G401 (cell line): ENCODE data around the gene FREM1. TPM values are rescaled to one million over a fixed set of nuclear protein-coding genes. Genes with fewer than 3 reads are reported as not detected.

Experiments used
- DNase-seq: peaks from one replicate; pipeline ENCODE4 v3.0.0-alpha.2; 2015; ENCODE audit warnings: low spot score
- in situ Hi-C: cut with HindIII; loops from 2 replicates; pipeline ENCODE4 v1.10.0; 2016; ENCODE audit warnings: low sequenced_read_pairs, mixed read lengths
- total RNA-seq: library from RNA; depleted of rRNA; stranded (reverse); fragments of >200 nt; shearing (Covaris generic); gene quantifications from 2 replicates; pipeline ENCODE4 v1.2.3, GENCODE V29; 2014

FREM1 gene
- total RNA-seq, 1 experiment from 2014 or later: 0.07 TPM

DNA sequence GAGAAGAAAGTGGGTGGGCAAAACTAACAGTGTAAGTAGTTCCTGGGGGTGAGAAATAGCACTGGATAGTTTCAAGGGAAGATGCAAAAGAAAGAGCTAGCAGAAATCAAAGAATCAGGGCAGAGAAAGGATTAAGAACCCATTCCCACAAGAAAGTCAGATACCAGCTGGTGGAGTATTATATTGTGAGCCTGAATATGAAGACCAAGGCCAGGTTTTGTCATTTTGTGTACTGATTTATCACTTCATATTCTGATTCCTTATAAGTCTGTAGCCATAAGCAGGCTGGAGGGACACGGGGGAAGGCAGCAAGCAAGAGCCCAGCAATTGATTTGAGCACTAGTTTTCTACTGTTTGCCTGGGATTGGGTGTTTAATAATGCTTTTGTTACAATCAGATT, 80.2 kb downstream of the FREM1 start:
- in situ Hi-C loops: no loop called here
- no peak for DNase-seq

GRCh38 chr9:14829204-14829603, 81.0 kb downstream of the FREM1 start:
- in situ Hi-C loops: no loop called here
- no peak for DNase-seq

GRCh38 chr9:14827805-14828204, 82.4 kb downstream of the FREM1 start:
- no peak for DNase-seq
- in situ Hi-C loops: no loop called here

DNA sequence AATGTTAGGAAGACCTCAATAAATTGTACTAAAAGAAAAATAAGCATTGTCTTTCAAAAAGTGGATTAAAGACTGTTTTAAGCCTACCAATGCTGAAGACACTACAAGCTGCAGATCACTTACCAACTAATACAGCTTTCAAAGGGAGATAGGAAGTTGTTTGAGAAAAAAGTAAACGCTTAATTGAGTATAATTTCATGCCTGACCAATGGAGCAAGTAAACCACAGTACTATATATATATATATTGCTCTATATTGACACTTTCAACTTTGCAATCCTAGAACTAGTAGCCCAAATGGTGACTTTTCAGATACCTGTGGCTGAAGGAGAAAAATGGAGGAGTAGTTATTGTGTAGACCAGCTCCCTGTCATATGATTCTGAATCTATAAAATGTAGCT, 85.7 kb downstream of the FREM1 start:
- in situ Hi-C loops: no loop called here
- no peak for DNase-seq

- DNase-seq: no peak
- in situ Hi-C loops: no loop called here
Observed at GRCh38 chr9:14823800-14824199, 86.4 kb downstream of the FREM1 start.

GRCh38 chr9:14822666-14823065, 87.6 kb downstream of the FREM1 start:
- in situ Hi-C loops: no loop called here

DNA sequence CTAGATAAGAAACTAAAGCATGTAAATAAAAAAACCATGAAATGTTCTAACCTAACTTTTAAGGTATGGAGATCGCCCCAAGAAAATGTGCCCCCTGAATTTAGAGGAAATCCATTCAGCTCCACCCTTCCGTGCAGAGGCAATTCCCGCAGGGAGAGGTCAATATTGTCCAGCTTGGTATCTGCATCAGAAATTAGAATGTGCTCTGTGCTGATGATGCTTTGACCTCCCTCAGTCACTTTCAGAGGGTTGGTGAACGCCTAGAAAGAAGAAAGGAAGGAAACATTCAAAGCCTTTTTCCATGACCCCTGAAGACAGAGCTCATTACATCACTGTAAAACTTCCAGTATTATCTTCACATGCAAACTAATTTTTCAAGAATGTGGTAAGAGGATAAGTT, 91.0 kb downstream of the FREM1 start:
- in situ Hi-C loops: no loop called here
- no peak for DNase-seq

More at GRCh38 chr9:14822666-14823065, 87.6 kb downstream of the FREM1 start:
- DNase-seq: no peak

- in situ Hi-C loops: no loop called here
- DNase-seq: no peak
Observed at GRCh38 chr9:14814249-14814628, 96.0 kb downstream of the FREM1 start.

- in situ Hi-C loops: no loop called here
- DNase-seq: no peak
Observed at GRCh38 chr9:14813336-14814248, 96.6 kb downstream of the FREM1 start.

DNA sequence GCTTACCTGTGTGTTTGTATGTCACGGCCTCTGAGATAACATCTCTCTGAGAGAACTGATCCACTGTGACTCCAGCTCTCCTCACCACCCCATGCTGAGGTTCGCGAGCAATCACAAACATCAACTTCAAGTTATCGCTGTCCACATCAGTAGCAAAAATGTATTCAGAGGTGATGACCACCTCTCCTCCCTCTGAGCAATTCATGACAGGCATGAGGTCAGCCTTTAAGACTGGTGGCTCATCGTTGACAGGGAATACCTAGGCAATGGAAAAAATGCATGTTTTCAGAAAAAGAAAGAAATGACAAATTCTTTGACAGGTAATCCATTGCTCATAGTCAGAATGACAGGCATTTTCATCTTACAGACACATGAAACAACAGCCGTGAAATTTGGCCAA, 97.4 kb downstream of the FREM1 start:
- in situ Hi-C loops: no loop called here

DNA sequence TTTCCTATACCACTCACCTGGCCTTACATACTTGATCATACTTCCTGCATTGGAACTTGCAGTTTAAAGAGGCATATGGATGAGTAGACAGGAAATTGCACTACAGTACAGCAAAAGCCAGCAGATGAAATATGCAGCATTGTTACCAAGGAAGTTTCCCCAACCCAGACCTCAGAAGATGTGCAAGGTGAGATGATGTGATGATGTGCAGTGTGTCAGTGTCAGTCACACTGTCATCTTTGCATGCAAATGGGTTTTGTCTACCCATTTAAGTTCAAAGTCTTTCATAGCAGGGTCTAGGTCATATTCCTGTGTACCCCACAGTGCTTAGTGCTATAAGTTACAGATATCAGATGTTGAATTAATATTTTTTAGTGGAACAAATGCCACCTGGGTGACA, 98.4 kb downstream of the FREM1 start:
- in situ Hi-C loops: no loop called here

More for the DNA sequence above, 97.4 kb downstream of the FREM1 start:
- DNase-seq: no peak

GRCh38 chr9:14806941-14807520, 103.2 kb downstream of the FREM1 start:
- in situ Hi-C loops: no loop called here
- DNase-seq: no peak

More for the DNA sequence above, 98.4 kb downstream of the FREM1 start:
- DNase-seq: no peak

- in situ Hi-C loops: no loop called here
- DNase-seq: no peak
Observed at GRCh38 chr9:14799030-14799429, 111.2 kb downstream of the FREM1 start.

DNA sequence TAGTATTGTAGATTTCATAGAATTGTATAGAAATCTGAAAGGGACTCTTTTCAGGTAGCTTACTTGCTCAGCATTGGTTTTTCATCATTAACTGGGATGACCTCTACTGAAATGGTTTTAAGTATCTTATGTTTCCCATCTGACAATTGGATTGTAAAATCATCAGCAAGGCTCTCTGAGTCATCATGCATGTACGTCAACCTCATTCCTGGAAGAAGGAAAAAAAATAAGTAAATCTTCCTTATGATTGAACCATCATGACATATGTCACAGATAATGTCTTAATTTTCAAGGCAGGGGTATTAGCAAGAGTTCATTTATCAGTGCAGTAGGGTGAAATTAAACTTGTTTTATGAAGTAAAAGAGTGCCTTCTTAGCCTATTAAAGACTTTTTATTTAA, 112.8 kb downstream of the FREM1 start:
- in situ Hi-C loops: no loop called here

GRCh38 chr9:14793389-14793788, 116.8 kb downstream of the FREM1 start:
- no peak for DNase-seq
- in situ Hi-C loops: no loop called here

More for the DNA sequence above, 112.8 kb downstream of the FREM1 start:
- no peak for DNase-seq

DNA sequence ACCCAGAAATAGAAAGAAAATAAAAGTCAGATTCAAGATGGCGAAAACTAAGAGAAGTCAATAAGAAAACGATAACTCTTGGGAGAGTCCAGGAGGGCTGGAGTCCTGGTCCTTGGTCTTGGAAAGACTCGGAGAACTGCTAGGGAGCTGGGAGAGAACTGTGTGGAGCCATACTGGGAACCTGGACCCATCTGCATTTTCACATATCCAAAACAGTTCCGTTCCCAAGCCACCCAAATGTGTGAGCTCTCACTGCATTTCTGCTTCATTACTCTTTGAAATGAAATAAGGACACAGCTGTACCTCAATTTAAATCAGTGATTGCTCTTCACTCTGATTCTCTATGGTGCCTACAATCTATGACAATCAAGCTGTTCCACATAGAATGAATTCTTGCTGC, 119.6 kb downstream of the FREM1 start:
- DNase-seq: no peak
- in situ Hi-C loops: no loop called here

DNA sequence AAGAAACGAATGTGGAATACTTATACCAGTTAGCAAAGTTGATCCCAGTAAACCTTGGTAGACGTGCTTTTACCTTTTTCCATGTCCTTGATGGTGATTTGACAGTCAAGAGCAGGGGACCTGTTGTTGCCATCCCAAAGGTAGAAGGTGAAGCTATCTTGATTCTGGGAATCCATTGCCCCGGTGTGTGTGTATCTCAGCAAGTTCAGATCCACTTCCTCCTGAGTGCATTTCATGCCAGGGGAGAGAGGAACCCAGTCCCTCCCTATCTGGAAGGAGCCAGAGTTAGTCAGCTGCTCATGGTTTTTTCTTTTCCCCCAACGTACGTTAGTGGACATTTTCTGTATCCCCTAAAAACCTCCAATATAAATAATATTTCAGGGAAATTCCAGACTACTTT, 121.4 kb downstream of the FREM1 start:
- in situ Hi-C loops: no loop called here
- DNase-seq: no peak

DNA sequence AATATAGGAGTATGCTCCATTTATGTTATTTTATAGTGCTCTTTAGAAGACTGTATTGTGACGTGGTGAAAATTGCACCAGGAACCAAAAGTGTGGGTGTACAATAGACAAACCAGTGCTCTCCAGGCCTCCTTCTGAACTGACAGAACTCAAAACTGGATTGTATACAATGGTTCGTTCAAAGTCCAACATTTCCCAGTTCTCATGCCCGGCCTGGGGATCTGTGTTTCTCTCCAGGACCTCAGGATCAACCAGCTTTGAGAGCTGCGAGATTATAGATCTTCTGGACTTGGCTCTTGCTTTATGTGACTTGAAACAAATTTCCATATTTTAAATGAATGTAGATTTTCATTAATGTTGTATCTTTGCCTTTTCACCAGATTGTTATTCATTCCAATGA, 126.9 kb downstream of the FREM1 start:
- DNase-seq: no peak
- in situ Hi-C loops: no loop called here

- in situ Hi-C loops: no loop called here
- no peak for DNase-seq
Observed at GRCh38 chr9:14782286-14783051, 127.8 kb downstream of the FREM1 start.

DNA sequence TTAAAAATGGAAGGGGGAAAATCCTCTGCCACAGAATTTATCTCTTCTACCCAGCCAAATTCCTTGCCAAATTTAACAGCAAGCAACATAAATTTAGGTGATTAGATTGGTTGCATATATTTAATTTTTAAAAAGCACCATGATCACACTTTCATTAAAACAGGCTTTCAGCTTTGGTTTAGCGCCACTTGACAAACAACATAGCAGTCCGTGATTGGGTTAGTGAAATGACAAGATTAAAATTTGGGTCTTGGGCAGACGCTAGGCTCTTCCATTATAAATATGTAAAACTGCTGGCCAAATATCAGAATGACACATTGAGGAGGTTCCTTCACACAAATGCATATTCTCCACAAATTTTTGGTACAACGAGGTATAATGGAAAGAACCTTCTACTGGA, 129.5 kb downstream of the FREM1 start:
- in situ Hi-C loops: no loop called here
- no peak for DNase-seq
